Measurements from ENCODE around the gene RNF5. TPM values are rescaled to one million over a fixed set of nuclear protein-coding genes. Genes with fewer than 3 reads are reported as not detected.
A peak's percentile ranks its signal among the peaks of the same experiment; 100 is the strongest.

The RNF5 gene
- total RNA-seq = 22.5 and 37.6 TPM in 2 replicates

DNA sequence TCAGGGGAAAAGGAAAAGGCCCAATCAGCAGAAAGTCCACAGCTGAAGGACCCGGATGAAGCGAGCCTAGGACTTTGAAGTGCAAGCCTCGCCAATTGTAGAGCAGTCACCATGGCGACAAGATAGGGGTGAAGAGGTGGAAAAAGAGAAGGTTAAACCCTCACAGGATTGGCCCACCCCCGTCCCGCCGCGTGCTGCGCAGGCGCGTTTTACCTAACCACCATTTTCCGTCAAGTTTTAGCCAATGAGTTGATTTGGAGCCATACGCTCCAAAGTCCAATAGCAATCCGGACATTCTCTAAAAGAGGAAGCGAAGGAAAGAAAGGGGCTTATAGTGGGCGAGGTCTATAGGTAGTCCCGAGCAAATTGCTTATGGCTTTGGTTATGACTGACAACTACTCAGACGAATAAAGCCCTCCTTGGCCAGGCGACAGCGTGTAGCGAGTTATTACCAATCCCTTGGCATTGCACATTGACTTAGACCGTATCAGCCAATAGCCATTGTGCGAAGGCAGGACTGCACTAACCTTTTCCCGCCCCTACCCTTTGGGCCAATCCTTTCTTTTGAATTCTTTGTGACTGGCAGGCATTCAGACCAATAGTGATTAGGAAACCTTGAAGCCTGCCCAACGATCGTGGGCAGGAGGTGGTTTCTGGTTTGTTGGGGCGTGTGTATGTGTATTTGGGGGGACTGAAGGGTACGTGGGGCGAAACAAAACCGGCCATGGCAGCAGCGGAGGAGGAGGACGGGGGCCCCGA, at the start of gene RNF5:
TSS of gene RNF5 (plus strand) at position 618 of the 759 bp plus-strand sequence. CDS start at position 725, 107 bp downstream.
- TF ChIP-seq, protein P1, sequence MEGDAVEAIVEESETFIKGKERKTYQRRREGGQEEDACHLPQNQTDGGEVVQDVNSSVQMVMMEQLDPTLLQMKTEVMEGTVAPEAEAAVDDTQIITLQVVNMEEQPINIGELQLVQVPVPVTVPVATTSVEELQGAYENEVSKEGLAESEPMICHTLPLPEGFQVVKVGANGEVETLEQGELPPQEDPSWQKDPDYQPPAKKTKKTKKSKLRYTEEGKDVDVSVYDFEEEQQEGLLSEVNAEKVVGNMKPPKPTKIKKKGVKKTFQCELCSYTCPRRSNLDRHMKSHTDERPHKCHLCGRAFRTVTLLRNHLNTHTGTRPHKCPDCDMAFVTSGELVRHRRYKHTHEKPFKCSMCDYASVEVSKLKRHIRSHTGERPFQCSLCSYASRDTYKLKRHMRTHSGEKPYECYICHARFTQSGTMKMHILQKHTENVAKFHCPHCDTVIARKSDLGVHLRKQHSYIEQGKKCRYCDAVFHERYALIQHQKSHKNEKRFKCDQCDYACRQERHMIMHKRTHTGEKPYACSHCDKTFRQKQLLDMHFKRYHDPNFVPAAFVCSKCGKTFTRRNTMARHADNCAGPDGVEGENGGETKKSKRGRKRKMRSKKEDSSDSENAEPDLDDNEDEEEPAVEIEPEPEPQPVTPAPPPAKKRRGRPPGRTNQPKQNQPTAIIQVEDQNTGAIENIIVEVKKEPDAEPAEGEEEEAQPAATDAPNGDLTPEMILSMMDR (IDR thresholded peaks at IDR 0.05; ENCODE audit: insufficient read depth, low read depth, low read length) = no peak
- peak; percentile 100 for DNase-seq (ENCODE audit: low read depth)
- peak within 1 kb of the TSS; percentile 92 for H3K4me3 ChIP-seq (ENCODE audit: low read depth, low read length)

DNA sequence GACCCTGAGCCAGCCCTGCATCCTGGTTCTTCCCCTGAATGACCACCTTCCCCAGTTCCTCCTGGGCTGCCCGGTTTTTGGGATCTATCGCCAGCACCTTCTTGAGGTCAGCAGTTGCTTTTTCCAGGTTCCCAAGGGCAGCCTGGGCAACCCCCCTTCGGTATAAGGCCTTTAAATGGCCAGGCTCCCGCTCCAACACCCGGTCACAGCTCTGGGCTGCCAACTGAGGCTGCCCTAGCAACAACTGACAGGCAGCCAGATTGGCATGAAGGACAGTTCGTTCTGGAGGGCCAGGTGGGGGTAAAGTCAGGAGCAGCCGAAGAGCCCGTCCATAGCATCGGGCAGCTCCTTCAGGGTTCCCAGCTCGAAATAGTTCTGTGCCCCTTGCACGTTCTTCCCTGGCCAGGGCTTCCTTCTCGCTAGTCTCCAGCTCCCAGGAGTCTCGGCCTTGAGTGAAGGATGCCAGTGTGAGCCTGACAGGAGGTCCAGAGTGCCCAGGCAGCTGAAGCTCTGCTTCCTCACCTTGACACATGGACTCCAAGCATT, 49.4 kb upstream of the RNF5 start:
- DNase-seq (ENCODE audit: low read depth) = no peak
- H3K4me3 ChIP-seq (ENCODE audit: low read depth, low read length) = peak overlapping the region; percentile 84
- TF ChIP-seq, protein P1 (IDR thresholded peaks at IDR 0.05; ENCODE audit: insufficient read depth, low read depth, low read length) = no peak

DNA sequence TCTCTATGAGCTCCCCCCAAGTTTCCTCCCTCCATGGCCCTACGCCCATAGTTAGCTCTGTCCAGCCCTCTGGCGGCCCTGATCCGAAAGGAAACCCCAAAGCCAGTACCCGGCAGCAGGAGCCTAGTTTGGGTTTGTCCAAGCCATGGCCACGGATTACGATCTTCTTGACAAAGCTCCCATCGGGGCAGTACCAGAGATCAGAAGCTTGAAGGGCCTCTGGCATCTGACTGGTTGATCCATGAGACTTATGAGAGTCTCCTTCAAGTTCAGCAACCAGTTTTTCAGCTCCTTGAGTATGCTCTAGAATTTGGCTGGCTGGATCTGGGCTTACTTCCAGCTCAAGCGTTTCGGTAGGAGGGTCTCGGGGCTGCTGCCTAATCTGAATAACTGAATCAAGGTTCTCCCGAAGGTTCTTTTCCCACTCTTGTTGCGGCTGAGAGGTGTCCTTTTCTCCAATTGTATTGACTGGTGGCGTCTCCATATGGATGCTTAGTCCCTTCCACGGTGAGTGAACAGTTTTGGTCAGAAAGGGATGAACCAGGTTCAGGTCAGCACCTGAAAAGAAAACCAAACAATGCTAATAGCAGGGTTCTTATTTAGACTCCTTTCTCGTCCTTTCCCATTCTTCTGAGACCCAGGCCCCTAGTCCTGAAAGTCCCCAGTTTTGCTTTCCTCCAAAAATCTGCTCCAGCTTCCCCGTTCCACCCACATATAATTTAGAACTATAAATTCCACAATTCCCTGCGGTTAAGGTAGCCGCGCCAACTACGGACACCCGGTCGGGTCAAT, 48.7 kb upstream of the RNF5 start:
- peak overlapping the region; percentile 84 for H3K4me3 ChIP-seq (ENCODE audit: low read depth, low read length)
- DNase-seq (ENCODE audit: low read depth) = no peak
- TF ChIP-seq, protein P1 (IDR thresholded peaks at IDR 0.05; ENCODE audit: insufficient read depth, low read depth, low read length) = no peak

DNA sequence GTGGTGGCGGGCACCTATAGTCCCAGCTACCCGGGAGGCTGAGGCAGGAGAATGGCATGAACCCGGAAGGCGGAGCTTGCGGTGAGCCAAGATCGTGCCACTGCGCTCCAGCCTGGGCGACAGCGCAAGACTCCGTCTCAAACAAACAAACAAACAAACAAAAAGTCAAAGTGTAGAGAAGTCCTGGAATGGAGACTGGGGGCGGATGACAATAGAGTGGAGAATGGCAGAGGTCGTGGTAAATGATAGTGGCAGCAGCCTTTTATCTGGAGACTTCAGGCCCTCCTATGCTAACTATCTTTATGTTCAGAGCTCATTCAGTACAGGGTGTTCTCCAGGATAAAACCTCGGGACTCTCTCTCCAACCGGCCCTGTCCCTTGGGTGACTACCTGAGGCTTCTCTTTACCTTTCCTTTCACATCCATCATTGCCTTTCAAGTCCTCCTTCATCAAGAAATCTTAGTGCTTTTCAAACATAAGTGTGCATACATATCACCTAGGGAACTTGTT, 46.7 kb upstream of the RNF5 start:
- DNase-seq (ENCODE audit: low read depth) = no peak
- no peak overlapping the region for H3K4me3 ChIP-seq (ENCODE audit: low read depth, low read length)
- TF ChIP-seq, protein P1 (IDR thresholded peaks at IDR 0.05; ENCODE audit: insufficient read depth, low read depth, low read length) = no peak

DNA sequence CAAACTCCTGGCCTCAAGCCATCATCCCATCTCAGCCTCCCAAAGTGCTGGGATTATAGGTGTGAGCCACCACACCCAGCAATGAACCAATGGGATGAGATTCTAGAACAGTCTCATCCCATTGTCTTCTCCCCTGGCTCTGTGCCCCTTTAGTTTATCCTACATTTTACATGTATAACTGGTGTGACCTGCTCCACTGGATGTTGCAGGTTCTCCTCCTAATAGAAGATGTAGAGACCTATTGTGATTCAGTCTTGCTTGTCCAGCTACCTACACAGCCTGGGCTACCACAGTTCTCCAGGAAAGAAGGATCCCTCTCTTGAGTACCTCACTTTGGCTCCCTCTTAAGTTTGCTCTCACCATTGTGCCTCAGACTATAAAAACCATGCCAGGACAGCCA, 46.1 kb upstream of the RNF5 start:
- TF ChIP-seq, protein P1 (IDR thresholded peaks at IDR 0.05; ENCODE audit: insufficient read depth, low read depth, low read length) = no peak
- no peak for DNase-seq (ENCODE audit: low read depth)
- H3K4me3 ChIP-seq (ENCODE audit: low read depth, low read length) = no peak overlapping the region

GRCh38 chr6:32133786-32134185, 44.4 kb upstream of the RNF5 start:
- TF ChIP-seq, protein P1 (IDR thresholded peaks at IDR 0.05; ENCODE audit: insufficient read depth, low read depth, low read length) = no peak
- no peak for DNase-seq (ENCODE audit: low read depth)
- no peak overlapping the region for H3K4me3 ChIP-seq (ENCODE audit: low read depth, low read length)
